ENCODE data around the gene CASR.

CASR gene

GRCh38 chr3:122260206-122260605 is 76.7 kb downstream of the CASR start:
- DNase-seq = no peak

GRCh38 chr3:122263058-122263457 is 79.6 kb downstream of the CASR start:
- no peak for DNase-seq

DNA sequence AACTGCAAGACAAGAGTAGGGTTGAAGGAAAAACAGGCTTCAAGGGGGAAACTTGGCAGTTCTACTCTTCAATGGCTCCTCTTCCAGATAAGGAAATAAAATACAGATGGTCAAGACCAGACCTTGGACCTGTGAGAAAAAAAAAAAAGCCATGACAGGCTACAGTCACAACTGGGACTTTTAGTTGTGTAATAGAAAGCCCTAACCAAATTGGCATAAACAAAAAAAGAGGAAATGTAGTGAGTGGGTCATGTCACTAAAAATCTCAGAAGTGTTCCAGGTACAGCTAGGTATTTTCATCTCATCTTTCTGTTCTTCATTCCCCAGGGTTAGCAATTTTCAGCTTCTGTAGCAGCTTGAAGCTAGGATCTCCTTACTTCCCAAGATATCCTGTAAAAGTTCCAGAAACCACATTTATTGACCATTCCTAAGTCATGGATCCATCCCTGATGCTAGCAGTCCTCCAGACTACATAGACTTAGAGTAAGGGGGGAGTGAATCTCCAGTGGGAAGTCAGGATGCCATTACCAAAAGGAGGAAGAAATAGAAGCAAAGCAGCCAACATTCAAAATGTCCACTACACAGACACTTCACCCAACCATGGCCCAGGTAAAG is 80.6 kb downstream of the CASR start:
- no peak for DNase-seq

GRCh38 chr3:122265957-122266356 is 82.5 kb downstream of the CASR start:
- DNase-seq = no peak

- DNase-seq = no peak
These were observed 85.0 kb downstream of the CASR start for GRCh38 chr3:122268257-122269024.

DNA sequence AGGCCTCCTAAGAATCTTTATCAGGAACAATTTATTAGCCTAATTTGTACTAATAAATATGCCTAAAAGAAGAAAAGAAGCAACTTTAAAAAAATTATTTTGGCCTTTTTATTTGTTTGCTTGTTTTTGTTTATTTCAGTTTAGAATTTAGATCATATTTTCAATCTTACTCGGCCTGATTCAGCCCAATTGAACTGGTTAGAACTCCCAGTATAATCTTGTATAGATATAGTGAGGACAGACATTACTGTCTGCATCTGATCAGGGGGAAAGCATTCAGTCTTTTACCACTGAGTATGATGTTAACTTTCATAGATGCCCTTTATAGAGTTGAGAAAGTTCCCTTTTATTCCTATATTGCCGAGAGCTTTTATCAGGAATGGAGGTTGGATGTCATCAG is 85.6 kb downstream of the CASR start:
- DNase-seq = no peak

GRCh38 chr3:122271246-122271898 is 87.9 kb downstream of the CASR start:
- no peak for DNase-seq

- no peak for DNase-seq
These were observed 89.4 kb downstream of the CASR start for GRCh38 chr3:122272879-122273278.

DNA sequence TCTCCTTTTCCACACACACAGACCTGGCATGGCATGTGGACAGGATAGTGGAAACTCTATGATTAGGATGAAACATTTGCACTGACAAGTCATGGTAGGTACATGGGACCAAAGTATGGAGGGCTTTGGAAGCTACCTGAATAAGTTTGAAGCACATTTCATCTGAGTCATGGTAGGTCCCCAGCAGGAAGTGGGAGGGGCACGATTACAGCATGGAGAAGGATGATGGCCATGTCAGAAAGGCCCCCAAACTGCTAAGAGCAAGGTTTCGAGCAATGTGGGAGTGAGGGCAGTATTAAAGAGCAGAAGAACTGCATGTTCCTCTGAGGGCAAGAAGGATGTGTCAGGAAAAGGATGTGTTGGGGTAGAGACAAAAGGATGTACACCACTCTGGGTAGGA is 90.0 kb downstream of the CASR start:
- no peak for DNase-seq

DNA sequence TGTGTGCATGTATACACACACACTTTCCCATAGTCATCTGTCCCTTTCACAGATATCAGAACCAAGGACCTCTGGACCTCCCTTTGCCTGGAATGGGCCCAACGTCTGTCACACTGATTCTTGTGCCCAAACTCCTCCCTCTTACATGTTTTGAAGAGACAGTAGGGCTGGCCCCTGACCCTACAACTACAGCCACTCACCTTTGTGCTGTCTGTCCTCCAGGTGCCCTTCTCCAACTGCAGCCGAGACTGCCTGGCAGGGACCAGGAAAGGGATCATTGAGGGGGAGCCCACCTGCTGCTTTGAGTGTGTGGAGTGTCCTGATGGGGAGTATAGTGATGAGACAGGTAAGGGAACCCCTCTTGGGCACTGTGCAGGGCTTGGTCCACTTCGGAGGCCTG is 98.4 kb downstream of the CASR start:
- DNase-seq = no peak

DNA sequence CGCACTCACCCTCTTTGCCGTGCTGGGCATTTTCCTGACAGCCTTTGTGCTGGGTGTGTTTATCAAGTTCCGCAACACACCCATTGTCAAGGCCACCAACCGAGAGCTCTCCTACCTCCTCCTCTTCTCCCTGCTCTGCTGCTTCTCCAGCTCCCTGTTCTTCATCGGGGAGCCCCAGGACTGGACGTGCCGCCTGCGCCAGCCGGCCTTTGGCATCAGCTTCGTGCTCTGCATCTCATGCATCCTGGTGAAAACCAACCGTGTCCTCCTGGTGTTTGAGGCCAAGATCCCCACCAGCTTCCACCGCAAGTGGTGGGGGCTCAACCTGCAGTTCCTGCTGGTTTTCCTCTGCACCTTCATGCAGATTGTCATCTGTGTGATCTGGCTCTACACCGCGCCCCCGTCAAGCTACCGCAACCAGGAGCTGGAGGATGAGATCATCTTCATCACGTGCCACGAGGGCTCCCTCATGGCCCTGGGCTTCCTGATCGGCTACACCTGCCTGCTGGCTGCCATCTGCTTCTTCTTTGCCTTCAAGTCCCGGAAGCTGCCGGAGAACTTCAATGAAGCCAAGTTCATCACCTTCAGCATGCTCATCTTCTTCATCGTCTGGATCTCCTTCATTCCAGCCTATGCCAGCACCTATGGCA is 100.5 kb downstream of the CASR start:
- no peak for DNase-seq

DNA sequence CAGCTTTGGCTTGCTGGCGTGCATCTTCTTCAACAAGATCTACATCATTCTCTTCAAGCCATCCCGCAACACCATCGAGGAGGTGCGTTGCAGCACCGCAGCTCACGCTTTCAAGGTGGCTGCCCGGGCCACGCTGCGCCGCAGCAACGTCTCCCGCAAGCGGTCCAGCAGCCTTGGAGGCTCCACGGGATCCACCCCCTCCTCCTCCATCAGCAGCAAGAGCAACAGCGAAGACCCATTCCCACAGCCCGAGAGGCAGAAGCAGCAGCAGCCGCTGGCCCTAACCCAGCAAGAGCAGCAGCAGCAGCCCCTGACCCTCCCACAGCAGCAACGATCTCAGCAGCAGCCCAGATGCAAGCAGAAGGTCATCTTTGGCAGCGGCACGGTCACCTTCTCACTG is 101.0 kb downstream of the CASR start:
- no peak for DNase-seq

DNA sequence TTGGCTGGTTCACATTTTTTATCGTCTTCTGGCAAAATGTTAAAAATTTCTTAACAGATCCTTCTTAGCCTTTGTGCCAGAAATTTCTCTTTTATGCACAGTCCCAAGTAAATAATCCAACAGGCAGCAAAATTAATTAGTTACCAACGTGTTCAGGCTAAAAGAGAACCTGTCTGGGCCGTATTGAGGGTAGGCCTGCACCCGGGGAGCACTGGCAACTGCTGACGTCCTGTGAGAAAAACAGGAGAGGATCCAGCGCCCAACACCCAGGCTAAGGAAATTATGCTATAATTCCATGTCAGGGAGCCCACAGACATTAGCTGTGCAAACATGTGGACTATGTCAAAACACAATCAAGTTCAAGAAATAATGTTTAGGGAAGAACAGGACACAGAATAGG is 110.9 kb downstream of the CASR start:
- no peak for DNase-seq

GRCh38 chr3:122295266-122296062 is 112.0 kb downstream of the CASR start:
- DNase-seq = no peak

GRCh38 chr3:122298239-122298638 is 114.8 kb downstream of the CASR start:
- peak; percentile 23 for DNase-seq

GRCh38 chr3:122299215-122299614 is 115.7 kb downstream of the CASR start:
- DNase-seq = no peak

GRCh38 chr3:122299872-122300460 is 116.5 kb downstream of the CASR start:
- DNase-seq = no peak

GRCh38 chr3:122301063-122301462 is 117.6 kb downstream of the CASR start:
- no peak for DNase-seq

DNA sequence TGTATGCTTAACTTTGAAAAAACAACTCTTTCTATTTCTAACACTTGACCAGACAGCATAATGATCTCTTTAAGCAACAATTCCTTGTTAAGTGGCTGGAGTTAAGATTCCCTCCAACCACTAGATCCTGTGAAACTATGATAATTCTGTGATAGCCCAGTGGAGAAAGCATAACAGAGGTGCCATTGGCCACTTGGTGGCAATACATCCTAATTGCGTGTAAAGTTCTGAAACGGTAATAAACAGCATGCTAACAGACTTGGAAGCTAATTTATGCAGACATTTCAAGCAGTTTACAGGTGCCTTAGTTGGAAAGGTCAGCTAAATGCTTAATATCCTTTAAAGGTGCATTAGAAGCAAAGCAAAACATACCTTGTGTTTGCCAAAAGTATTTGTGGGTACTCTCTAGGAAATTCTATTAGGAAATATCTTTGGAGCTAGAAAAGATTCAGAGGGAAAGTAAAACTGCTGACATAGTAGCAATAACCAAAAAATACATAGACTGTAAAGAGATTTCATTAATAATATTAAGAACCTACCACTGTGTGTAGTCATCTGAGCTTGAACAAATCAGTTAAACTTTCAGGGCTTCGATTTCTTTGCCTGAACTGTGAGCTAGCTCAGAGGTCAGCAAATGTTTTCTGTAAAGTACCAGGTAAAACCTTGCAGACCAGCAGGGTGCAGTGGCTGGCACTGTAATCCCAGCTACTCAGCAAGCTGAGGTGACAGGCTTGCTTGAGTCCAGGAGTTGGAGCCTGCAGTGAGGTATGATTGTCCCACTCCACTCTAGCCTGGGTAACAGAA is 122.6 kb downstream of the CASR start:
- no peak for DNase-seq

DNA sequence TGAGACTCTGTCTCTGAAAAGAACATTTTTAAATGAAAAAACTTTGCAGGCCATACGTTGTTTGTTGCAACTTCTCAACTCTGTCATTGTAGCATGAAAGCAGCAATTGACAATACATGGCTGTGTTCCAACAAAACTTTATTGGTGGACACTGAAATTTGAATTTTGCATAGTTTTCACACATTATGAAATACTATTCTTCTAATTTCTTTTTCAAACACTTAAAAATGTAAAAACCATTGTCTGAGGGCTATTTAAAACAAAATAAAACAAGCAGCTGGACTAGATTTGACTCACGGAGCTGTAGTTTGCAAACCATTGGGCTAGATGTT is 123.1 kb downstream of the CASR start:
- no peak for DNase-seq

- no peak for DNase-seq
These were observed 123.7 kb downstream of the CASR start for GRCh38 chr3:122307094-122307687.
